GM23338 (cell line): ENCODE data around the gene DIABLO.

ENCODE experiments used
- CREB1 ChIP-seq: fragments of 250-450 bp; sonication (Bioruptor Pico); IDR thresholded peaks from 2 replicates; pipeline ENCODE4 v1.5.0; 2020; ENCODE audit warnings: low read depth, mild to moderate bottlenecking, moderate library complexity
- EZH2 ChIP-seq: fragments of 200-600 bp; sonication (generic); IDR thresholded peaks from one replicate; pipeline ENCODE4 v1.8.0; 2017; ENCODE audit warnings: antibody characterized with exemption, mild to moderate bottlenecking, low read depth; ENCODE audit not compliant: unreplicated experiment
- EZH2phosphoT487 ChIP-seq: fragments of 200-600 bp; sonication (generic); IDR thresholded peaks from one replicate; pipeline ENCODE4 v1.8.1; 2018; ENCODE audit warnings: antibody characterized with exemption; ENCODE audit not compliant: unreplicated experiment
- JUNB ChIP-seq: IDR thresholded peaks from one replicate; pipeline ENCODE4 v1.6.1; 2016; ENCODE audit warnings: antibody characterized with exemption; ENCODE audit not compliant: unreplicated experiment
- NANOG ChIP-seq: IDR thresholded peaks from 2 replicates; pipeline ENCODE4 v1.6.1; 2016; ENCODE audit warnings: antibody characterized with exemption, borderline replicate concordance
- POLR2AphosphoS5 ChIP-seq: IDR thresholded peaks from 2 replicates; pipeline ENCODE4 v1.6.1; 2016; ENCODE audit warnings: antibody characterized with exemption, low read depth
- TF ChIP-seq, protein P1 (sequence below), 2 experiments: fragments of 200-600 bp in 1 of 2; sonication (generic) in 1 of 2; conservative IDR thresholded peaks; 2 replicates each; pipeline versions ENCODE4 v1.5.1 to v1.6.1; 2016 to 2017; ENCODE audit warnings: antibody characterized with exemption in 2 of 2, low read depth in 2 of 2, mild to moderate bottlenecking in 2 of 2, moderate library complexity in 1 of 2
- TF ChIP-seq, protein P2 (sequence below): IDR thresholded peaks from one replicate; pipeline ENCODE4 v1.6.1; 2018; ENCODE audit warnings: antibody characterized with exemption; ENCODE audit not compliant: unreplicated experiment
- TF ChIP-seq, protein P3 (sequence below): fragments of 250-450 bp; sonication (Bioruptor Pico); IDR thresholded peaks from 2 replicates; pipeline ENCODE4 v1.5.0; 2020; ENCODE audit warnings: mild to moderate bottlenecking, moderate library complexity

DNA sequence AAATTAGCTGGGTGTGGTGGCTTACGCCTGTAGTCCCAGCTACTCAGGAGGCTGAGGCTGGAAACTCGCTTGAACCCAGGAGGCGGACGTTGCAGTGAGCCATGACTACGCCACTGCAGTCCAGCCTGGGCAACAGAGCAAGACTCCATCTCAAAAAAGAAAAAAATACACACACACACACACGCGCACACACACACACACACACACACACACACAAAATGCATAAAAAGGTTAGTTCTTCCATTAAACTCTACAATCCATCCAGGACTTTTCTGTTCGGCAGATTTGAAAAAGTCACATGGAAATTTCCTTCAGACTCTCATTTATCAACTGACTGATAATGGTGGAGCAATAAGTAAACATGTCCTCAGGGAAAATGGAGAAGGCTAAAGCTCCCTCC, 49.6 kb upstream of the DIABLO start:
- TF ChIP-seq, protein P1, sequence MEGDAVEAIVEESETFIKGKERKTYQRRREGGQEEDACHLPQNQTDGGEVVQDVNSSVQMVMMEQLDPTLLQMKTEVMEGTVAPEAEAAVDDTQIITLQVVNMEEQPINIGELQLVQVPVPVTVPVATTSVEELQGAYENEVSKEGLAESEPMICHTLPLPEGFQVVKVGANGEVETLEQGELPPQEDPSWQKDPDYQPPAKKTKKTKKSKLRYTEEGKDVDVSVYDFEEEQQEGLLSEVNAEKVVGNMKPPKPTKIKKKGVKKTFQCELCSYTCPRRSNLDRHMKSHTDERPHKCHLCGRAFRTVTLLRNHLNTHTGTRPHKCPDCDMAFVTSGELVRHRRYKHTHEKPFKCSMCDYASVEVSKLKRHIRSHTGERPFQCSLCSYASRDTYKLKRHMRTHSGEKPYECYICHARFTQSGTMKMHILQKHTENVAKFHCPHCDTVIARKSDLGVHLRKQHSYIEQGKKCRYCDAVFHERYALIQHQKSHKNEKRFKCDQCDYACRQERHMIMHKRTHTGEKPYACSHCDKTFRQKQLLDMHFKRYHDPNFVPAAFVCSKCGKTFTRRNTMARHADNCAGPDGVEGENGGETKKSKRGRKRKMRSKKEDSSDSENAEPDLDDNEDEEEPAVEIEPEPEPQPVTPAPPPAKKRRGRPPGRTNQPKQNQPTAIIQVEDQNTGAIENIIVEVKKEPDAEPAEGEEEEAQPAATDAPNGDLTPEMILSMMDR (conservative IDR thresholded peaks at IDR 0.05; ENCODE audit: low read depth in 2 of 2) = no peak
- TF ChIP-seq, protein P2, sequence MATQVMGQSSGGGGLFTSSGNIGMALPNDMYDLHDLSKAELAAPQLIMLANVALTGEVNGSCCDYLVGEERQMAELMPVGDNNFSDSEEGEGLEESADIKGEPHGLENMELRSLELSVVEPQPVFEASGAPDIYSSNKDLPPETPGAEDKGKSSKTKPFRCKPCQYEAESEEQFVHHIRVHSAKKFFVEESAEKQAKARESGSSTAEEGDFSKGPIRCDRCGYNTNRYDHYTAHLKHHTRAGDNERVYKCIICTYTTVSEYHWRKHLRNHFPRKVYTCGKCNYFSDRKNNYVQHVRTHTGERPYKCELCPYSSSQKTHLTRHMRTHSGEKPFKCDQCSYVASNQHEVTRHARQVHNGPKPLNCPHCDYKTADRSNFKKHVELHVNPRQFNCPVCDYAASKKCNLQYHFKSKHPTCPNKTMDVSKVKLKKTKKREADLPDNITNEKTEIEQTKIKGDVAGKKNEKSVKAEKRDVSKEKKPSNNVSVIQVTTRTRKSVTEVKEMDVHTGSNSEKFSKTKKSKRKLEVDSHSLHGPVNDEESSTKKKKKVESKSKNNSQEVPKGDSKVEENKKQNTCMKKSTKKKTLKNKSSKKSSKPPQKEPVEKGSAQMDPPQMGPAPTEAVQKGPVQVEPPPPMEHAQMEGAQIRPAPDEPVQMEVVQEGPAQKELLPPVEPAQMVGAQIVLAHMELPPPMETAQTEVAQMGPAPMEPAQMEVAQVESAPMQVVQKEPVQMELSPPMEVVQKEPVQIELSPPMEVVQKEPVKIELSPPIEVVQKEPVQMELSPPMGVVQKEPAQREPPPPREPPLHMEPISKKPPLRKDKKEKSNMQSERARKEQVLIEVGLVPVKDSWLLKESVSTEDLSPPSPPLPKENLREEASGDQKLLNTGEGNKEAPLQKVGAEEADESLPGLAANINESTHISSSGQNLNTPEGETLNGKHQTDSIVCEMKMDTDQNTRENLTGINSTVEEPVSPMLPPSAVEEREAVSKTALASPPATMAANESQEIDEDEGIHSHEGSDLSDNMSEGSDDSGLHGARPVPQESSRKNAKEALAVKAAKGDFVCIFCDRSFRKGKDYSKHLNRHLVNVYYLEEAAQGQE = no peak
- no peak for TF ChIP-seq EZH2
- no peak for TF ChIP-seq EZH2phosphoT487
- no peak for TF ChIP-seq NANOG
- no peak for TF ChIP-seq POLR2AphosphoS5
- no peak for TF ChIP-seq CREB1 (CRISPR knock-in tag)
- TF ChIP-seq JUNB = no peak
- TF ChIP-seq, protein P3, sequence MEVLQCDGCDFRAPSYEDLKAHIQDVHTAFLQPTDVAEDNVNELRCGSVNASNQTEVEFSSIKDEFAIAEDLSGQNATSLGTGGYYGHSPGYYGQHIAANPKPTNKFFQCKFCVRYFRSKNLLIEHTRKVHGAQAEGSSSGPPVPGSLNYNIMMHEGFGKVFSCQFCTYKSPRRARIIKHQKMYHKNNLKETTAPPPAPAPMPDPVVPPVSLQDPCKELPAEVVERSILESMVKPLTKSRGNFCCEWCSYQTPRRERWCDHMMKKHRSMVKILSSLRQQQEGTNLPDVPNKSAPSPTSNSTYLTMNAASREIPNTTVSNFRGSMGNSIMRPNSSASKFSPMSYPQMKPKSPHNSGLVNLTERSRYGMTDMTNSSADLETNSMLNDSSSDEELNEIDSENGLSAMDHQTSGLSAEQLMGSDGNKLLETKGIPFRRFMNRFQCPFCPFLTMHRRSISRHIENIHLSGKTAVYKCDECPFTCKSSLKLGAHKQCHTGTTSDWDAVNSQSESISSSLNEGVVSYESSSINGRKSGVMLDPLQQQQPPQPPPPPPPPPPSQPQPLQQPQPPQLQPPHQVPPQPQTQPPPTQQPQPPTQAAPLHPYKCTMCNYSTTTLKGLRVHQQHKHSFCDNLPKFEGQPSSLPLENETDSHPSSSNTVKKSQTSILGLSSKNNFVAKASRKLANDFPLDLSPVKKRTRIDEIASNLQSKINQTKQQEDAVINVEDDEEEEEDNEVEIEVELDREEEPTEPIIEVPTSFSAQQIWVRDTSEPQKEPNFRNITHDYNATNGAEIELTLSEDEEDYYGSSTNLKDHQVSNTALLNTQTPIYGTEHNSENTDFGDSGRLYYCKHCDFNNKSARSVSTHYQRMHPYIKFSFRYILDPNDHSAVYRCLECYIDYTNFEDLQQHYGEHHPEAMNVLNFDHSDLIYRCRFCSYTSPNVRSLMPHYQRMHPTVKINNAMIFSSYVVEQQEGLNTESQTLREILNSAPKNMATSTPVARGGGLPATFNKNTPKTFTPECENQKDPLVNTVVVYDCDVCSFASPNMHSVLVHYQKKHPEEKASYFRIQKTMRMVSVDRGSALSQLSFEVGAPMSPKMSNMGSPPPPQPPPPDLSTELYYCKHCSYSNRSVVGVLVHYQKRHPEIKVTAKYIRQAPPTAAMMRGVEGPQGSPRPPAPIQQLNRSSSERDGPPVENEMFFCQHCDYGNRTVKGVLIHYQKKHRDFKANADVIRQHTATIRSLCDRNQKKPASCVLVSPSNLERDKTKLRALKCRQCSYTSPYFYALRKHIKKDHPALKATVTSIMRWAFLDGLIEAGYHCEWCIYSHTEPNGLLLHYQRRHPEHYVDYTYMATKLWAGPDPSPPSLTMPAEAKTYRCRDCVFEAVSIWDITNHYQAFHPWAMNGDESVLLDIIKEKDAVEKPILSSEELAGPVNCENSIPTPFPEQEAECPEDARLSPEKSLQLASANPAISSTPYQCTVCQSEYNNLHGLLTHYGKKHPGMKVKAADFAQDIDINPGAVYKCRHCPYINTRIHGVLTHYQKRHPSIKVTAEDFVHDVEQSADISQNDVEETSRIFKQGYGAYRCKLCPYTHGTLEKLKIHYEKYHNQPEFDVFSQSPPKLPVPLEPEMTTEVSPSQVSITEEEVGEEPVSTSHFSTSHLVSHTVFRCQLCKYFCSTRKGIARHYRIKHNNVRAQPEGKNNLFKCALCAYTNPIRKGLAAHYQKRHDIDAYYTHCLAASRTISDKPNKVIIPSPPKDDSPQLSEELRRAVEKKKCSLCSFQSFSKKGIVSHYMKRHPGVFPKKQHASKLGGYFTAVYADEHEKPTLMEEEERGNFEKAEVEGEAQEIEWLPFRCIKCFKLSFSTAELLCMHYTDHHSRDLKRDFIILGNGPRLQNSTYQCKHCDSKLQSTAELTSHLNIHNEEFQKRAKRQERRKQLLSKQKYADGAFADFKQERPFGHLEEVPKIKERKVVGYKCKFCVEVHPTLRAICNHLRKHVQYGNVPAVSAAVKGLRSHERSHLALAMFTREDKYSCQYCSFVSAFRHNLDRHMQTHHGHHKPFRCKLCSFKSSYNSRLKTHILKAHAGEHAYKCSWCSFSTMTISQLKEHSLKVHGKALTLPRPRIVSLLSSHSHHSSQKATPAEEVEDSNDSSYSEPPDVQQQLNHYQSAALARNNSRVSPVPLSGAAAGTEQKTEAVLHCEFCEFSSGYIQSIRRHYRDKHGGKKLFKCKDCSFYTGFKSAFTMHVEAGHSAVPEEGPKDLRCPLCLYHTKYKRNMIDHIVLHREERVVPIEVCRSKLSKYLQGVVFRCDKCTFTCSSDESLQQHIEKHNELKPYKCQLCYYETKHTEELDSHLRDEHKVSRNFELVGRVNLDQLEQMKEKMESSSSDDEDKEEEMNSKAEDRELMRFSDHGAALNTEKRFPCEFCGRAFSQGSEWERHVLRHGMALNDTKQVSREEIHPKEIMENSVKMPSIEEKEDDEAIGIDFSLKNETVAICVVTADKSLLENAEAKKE (CRISPR knock-in tag) = no peak
